Right renal pelvis (tissue), 4 donors: ENCODE data around the gene RPS27L. TPM values are rescaled to one million over a fixed set of nuclear protein-coding genes. Genes with fewer than 3 reads are reported as not detected.

ENCODE experiments used
- DNase-seq, 4 donors: peaks; one replicate each; pipeline ENCODE4 v3.0.0-alpha.2; 2013; ENCODE audit warnings: low read depth in 4 of 4, low spot score in 3 of 4, missing footprints in 1 of 4
- polyA plus RNA-seq, 4 donors: library from polyadenylated mRNA; unstranded; fragments of 120-200 nt; gene quantifications; one replicate each; pipeline ENCODE4 v1.2.1, GENCODE V29; 2013; ENCODE audit not compliant: insufficient read length in 4 of 4

Gene RPS27L
- polyA plus RNA-seq, result 100 to 1,000 TPM; 106 to 111 (median 107) TPM

DNA sequence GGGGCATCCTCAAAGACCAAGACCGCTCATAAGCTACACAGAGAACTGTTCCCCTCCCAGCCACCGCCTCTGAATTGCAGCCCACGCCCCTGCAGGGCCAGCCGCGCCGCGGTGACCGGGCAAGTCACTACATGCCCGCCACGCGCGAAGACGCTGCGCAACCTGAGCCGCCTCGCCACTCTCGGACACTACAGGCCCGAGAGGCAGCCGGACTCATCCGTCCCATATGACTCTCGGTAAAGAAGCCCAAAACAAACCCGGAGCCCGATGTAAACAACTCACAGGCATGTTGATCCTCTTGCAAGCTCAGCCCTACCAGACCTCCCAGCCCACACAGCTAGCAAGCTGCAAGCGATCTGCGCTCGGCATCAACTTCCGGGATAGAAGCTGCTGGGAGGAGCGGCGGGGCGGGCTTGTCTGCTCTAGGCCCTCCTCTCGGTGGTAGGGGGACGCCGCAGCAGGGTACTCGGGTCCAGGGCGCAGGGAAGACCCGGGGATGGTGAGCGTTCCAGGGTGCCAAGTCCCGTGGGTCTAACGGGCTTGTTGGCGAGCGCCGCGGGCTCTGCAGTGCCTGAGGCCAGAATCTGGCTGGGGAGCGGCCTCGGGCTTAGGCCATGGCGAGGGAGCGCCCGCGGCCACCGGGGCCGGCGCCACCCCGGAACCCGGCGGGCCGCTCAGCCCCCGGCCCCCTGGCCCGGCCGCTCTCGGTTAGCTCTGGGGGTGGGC, at the start of gene RPS27L:
RPS27L (minus strand) TSS at position 360 of the 726 bp plus-strand sequence; CDS start at position 288, 72 bp downstream.
- DNase-seq, result peak; percentile 86 to 89 (median 89)

DNA sequence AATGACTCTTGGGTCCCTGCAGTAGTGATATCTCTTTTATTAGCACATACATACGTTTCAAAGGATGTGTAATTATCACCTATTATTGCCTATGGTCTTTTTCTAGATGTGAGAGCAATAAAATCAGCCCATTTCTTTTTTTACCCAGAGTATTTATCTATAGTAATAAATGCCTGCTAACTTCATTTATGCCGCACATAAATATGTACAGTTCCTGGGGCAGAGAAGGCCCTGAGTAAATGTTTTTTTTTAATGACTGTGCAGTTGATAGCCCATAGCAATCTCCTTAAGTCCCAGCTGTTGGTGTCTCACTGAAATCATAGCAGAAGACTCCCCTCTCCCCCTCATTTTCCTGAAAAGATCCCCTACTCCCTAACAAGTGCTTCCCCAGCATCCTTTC, 48.8 kb upstream of the RPS27L start:
- DNase-seq, result no peak

DNA sequence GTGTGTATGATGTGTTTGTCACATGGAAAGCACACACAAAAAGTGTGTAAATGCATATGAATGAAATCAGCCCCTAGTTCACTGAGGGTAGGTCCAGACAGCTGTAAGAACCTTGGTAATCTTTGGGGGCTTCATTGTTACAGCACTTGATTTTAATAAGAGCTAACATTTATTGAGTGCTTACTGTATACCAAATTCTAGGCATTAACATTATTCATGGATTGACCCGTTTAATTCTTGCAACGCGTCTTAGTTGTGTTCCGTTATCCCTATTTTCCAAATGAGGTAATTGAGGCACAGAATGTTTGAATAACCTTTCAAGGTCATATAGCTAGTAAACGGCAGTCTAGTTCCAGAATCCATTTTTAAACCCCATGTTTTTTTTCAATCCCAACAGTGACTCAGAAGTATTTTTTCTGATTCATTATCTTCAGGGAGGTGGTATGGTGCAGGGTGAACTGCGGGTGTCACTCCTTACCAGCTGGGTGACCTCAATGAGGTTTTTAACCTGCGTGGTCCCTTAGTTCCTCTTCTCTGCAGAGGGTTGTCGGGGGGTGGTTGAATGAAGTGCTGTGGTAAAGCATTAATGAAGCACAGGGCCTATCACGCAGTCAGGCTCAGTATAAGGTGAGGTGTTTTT, 46.3 kb upstream of the RPS27L start:
- DNase-seq, result no peak

DNA sequence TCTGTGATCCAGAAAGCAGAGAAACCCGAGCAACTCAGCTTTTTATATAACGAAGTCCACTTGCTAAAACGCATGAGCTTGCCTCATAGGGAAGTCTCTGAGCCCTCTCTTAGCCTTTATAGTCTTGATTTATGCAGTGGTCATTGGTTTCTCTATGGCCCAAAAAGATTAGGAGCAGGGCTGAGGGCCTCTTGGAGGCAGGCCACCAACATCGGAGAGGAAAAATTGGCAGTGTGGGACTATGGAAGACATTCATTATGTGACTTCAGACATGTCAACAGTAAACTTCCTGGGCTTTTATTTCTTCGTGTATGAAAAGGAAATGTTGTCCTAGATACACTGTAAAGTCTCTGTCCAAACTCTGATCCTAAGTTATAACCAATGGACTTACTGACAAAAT, 45.6 kb upstream of the RPS27L start:
- no peak for DNase-seq

DNA sequence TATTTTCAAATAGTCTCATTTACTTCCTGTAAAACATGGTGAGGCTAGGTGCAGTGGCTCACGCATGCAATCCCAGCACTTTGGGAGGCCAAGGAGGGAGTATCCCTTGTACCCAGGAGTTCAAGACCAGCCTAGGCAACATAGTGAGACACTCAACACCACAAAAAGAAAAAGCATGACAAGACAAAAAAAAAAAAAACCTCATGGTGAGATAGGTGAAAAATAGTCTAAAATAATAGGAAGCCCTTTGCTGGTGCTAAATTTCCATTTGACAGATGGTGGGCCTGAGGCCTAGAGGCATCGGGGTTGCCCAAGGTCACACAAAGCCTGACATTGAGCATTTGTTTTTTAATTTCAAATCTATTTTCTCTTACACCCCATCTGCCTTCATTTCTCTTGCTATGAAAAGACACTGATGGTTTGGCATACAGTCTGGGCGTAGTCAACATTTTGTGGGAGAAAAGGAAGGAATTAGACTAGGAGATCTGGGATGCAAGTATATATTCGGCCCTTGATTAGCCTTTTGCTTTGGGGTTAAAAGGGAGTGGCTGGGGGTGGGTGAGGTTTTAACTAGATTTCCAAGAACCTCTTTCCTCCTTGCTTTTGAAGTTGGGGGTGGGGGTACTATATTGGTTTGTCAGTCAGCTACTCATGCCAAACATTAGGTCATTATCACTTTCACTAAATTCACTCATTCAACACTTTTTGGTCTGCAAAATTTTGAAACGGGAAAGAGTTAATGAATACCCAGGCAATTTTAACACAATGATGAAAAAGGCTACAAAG, 43.4 kb upstream of the RPS27L start:
- no peak for DNase-seq

DNA sequence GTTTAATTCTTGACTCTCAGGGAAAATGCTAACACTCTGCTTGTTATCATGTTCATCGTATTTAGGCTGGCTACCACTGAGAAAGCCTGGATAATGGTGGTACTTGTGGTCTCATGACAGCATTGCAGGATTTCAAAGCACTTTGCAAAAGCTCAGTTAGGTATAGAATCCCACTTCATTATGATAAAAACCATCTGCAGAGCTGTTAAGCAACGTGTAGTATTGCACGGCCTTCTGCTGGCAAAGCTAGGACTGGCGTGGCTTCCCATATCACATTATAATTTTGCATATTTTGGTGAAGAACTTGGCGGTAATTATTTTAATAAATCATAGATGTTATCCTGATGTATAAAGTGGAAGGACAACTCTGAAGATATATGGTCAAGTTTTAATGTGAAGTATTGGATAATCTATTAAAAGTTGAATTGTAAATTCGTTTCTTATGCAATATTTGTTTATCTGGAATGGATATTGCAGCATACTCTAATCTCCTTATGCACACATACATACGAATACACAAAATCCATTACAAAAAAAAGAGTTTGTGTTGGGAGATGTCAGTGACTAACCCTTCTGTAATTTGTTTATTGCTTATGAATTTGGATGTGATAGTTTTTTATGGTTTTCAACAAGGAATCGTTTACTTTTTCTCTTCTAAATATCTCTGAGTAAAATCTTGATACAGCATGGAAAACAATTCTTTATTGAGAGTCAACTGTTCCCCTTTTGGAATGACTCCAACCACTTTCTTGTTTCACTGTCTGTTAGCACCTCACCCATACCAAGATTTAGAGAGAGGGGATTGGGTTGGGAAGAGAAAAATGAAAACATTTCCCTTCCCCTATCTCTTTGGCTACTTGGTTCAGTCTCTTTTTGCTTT, 41.3 kb upstream of the RPS27L start:
- DNase-seq, result no peak

DNA sequence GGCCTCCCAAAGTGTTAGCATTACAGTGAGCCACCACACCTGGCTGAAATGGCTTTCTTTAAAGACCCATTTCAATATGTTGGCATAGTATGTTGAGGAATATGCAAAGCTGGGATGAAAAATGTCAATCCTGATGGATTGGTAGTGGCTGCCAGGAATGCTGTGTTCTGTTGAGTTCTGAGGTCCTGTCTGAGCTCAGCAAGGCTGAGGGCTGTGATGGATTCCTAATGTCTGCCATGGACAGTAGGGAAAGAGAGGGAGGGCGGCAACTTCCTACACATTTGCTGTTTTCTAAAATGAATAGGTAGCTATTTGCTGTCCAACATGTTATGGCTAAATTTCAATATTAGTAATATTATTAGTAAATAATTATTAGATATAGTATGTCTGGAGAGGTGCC, 40.3 kb upstream of the RPS27L start:
- DNase-seq, result no peak

DNA sequence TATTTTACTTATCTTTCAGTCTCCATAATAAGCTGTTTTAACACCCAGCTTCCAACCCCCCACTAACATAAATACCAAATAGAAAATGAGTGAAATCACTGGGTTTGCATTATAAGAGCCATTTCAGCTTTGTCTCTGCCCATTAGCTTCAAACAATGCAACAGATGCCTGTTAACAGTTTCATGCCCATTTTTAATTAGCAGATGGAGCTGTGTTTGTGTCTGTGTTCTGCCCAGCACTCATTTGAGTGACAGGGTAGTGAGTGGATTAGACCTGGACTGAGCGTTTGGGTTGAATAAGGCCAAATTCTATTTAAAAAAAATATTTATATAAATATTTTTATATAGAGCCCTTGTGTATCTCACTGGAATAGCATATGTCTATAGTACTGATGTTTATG, 39.6 kb upstream of the RPS27L start:
- no peak for DNase-seq

DNA sequence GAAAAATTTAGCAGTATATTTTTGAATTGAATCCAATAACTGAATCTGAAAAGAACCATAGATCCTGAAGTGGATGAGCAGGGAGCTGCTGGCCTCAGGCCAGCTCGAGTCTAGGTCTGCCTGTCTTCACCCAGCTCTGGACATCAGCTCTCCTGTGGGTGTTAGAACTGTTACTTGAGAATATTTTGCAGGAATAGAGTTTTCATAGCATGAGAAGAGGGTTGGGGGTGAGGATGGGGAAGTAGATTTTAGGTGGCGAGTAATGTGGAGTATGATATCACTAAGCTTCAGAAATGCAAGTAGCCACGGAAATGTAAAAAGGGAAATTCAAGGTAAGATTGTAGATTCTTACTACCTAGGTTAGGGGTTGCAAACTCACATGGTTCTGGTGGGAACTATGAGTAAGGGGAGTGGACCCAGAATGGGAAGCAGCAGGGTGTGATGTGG, 38.3 kb upstream of the RPS27L start:
- DNase-seq, result no peak

DNA sequence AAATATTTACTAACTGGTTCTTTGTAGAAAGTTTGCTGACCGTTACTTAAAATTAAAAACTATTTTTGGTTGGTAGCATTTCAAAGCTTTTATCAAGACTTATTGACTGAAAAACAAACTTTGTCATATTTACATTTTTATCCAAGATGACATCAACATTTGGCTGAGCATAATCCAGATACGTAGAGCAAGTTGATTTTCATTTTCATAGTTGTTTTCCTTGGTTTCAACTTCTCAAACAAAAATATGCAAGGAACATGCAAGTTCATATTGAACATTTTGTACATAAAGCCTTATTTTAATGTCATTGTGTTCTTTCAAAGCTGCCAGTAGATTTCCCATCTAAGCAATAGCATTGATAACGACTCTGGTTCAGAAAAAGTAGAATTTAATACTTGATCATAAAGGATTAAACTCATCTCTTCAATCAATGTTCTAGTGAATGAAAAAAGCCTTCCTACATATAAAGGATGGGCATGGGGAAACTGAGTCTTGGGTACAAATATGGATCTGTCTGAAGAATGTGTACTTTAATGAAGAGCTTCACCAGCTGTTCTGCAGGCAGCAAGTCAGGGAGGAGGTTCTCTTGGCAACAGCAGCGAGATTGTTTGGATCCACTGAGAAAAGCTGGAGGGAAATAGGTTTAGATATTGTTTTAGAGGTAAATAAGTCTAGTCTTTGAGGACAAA, 37.7 kb upstream of the RPS27L start:
- DNase-seq, result no peak

DNA sequence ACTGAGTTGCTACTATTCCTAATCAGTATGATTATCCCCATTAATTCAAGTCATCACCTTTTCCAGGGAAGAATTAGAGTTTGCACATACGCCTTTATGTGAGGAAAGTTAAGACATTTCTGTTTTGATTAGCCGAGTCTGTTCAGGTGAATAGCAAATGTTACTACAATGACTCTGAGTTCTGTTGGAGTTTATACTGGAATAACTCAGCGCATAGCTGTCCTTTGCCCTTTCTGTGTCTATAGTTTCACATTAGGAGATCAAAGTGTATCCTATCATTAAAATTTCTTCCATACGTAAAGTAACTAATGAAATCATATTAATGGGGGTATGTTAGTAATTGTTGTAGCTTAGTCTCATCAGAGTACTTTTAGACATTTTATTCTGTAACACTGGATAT, 37.0 kb upstream of the RPS27L start:
- no peak for DNase-seq

DNA sequence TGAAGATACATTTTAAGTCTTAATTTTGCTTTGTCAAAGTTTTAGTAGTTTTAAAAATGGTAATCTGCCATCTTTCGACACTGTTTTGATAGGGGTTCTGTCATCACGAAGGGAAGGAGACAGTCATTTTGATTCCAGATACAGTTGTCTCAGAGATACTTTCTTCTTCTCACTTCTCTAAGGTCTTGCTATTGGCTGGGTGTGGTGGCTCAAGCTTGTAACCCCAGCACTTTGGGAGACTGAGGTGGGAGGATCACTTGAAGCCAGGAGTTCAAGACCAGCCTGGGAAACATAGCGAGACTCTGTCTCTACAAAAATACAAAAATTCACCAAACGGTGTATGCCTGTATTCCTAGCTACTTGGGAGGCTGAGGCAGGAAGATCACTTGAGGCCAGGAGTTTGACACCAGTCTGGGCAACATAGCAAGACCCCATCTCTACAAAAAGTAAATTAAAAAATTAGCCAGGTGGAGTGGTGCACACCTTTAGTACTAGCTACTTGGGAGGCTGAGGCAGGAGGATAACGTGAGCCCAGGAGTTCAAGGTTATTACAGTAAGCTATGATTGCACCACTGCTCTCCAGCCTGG, 35.4 kb upstream of the RPS27L start:
- no peak for DNase-seq

DNA sequence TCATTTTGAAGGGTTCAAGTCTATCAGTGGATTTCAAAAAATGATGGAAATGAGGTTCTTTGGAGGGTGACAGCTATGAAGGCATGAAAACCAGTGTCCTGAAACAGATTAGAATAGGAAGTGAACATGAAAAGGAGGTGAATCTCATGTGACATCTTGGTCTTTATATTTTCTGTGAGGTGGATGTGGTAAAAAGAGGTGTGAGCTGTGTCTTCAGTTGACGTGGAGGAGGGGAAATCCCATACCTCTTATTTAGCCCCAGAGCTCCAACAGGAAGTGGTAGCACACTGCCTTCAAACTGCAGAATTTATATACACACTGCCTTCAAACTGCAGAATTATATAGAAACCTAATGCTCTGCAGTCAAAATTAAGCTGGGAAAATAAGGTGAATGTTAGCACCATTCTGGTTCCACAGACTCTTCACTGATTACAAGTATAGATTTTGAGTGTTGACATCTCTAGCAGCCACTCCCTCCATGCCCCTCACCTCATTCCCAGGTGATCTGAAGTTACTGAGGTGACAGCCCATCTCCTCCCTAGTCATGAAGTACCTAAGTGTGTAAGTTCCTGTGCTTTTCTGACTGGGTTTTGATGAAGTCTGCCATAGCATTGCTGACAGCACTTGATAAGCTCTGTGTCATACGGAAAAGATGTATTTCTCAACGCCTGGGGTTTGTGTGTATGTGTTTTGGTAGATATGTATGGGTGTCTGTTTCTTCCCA, 34.8 kb upstream of the RPS27L start:
- DNase-seq, result no peak

DNA sequence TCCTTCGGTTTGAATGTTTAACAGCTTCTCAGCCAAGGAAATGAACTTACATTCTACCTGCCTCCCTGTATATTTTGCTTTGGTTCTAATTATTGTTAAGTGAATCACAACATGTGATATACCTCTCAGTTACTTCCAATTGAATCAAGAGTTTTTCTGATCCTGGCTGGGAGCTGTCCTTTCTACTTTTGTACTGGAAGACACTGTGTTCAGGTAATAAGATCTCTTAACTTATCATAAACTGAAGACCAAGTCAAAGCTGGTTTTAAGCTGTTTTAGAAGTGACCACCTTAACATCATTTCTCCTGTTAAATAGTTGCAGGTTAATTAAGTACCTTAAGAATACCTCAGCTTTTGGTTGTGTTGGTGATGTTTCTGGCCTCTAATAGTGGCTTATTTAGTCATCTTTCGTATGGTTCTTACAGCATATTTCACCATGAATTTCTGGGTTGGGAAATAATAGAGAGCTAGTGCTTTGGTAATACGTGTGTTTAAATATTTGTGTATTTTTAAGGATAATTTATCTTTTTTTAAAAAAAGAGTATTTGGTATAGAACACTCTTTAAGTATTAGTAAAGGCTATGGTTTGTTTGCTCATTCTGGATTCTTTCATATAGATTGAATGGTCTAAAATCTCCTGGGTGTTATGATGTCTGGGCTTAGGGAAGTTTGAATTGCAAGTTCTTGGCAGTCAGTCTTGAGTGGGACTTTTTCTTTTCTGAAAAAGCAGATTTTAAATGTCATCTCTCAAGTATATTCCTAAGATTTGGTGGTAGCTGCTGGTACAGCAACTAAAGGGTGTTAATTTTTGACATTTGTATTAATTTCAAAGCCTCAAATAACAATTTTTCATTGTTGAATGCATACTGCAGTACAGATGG, 33.7 kb upstream of the RPS27L start:
- no peak for DNase-seq

DNA sequence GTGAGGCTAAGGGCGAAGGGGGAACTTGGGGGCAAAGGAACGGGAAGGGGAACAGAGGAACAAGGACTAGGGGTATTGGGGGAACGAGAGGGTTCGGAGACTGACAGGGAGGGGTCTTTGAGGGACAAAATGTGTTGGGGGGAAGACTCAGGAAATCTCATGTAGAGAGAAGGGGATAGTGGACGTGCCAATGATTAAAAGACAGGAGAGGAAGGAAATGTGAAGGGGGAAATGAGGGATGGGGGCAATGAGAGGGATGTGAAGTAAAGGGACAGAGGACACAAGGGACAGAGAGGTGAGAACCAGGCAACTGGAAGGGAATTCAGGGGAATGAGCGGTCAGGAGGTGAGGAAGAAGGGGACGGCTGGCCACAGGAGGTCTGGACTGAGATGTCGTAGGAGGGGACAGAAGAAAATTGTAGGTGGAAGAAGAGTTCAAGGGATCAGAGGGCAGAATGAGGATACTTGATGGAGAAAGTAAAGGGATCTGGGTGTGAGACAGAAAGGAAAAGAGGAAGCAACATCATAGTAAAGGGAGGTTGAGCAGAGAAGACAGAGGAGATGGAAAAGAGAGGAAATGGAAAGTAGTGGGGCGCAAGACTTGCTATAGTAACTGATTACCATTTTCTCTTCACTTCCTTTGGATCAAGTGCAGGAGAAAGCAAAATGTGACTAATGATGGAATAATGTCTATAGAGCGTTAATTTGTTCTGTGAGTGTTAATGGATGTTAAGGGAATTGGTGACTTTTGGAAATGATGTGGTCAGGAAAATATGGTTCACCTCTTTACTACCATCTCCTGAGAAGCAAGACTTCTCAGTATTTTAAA, 32.9 kb upstream of the RPS27L start:
- DNase-seq, result peak in 1 of 4 donors; percentile 32

DNA sequence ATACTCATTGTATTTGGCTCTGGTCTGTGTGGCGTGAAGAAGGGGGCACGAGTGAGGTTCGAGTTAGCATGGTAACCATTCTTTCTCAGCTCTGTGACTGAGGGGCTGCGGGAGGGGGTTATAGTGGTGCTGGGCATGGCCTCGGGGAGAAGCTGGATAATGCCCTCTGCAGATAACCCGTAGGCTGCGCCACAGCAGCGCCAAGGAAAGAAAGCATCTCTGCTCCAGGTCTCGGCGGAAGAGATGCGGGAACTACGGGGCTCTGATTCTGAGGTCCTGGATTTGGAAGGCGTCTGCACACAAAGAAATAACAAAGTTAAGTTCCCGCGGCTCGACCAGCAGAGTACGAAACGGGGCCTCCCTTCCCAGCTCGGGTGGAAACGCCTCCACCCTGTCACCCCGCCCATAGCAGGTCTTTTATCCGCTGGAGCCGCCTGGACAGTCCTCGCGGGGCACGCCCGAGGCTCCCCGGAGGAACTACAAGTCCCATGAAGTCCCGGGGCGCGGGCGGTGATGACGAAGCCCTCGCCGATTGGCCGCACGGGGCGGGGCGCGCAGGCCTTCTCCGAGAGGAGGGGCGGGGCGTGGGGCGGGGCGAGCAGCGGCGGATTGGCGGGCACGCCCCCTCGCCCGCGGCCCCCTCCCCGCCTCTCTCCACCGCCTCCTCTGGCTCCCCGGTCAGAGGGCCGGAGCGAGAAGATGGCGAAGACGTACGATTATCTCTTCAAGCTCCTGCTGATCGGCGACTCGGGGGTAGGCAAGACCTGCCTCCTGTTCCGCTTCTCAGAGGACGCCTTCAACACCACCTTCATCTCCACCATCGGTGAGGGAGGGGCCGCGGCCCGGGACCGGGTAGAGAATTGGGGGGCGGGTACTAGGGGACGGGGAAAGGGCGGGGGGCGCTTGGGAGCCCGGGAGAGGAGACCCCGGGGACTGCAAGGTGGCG, 31.9 kb upstream of the RPS27L start, which contains the start of gene RAB8B:
RAB8B (plus strand) TSS at position 681 of the 946 bp plus-strand sequence; CDS start at position 700, 19 bp downstream.
- peak; percentile 88 to 94 (median 91) for DNase-seq
